Thyroid gland (tissue), 4 donors: ENCODE measurements around the gene BCL2. TPM values are rescaled to one million over a fixed set of nuclear protein-coding genes. Genes with fewer than 3 reads are reported as not detected.
A peak's percentile ranks its signal among the peaks of the same experiment; 100 is the strongest.

Experiments
- DNase-seq, 2 donors: peaks; one replicate each; pipeline ENCODE4 v3.0.0-alpha.2; 2019
- H3K27ac ChIP-seq, 3 donors: fragments of 200-600 bp; sonication (generic); 1 replicate in 2 of 3; 2 replicates in 1 of 3; pipeline ENCODE4 v1.5.1; 2016 to 2019; ENCODE audit warnings: mild to moderate bottlenecking in 1 of 3, moderate library complexity in 1 of 3
- H3K27me3 ChIP-seq: fragments of 200-600 bp; sonication (generic); one replicate; pipeline ENCODE4 v1.5.1; 2019
- H3K36me3 ChIP-seq, 2 donors: fragments of 200-600 bp; sonication (generic); one replicate each; pipeline ENCODE4 v1.5.1; 2016 to 2019
- H3K4me1 ChIP-seq, 2 donors: fragments of 200-600 bp; sonication (generic); one replicate each; pipeline ENCODE4 v1.5.1; 2017 to 2019
- H3K4me3 ChIP-seq, 3 donors: fragments of 200-600 bp; sonication (generic); replicated peaks in 1 of 3; 1 replicate in 2 of 3; 2 replicates in 1 of 3; pipeline ENCODE4 v1.5.1; 2016; ENCODE audit warnings: mild to moderate bottlenecking in 1 of 3
- H3K9me3 ChIP-seq: fragments of 200-600 bp; sonication (generic); one replicate; pipeline ENCODE4 v1.5.1; 2017
- CTCF ChIP-seq, 6 experiments: fragments of 200-600 bp in 3 of 6; fragments of 450-650 bp in 3 of 6; sonication (generic) in 3 of 6; IDR thresholded peaks; one replicate each; pipeline ENCODE4 v1.5.1; 2016 to 2019; ENCODE audit warnings: antibody characterized with exemption in 6 of 6, mild to moderate bottlenecking in 2 of 6, inconsistent platforms in 1 of 6, moderate library complexity in 1 of 6
- POLR2A ChIP-seq, 2 donors: fragments of 450-650 bp; IDR thresholded peaks; one replicate each; pipeline ENCODE4 v1.6.1; 2017; ENCODE audit warnings: antibody characterized with exemption in 2 of 2, mild to moderate bottlenecking in 2 of 2, moderate library complexity in 1 of 2
- WGBS, 2 donors: methylation state at CpG; one replicate each; pipeline ENCODE4 v1.1.5; 2017; 5-methylcytosine and 5-hydroxymethylcytosine counted together
- intact Hi-C: fragments of 100-400 bp; cut with DNase I; formaldehyde crosslinking; loops from one replicate; pipeline ENCODE4 v1.15.1; 2023
- total RNA-seq, 4 donors: library from RNA; depleted of rRNA; stranded (reverse); fragments of >200 nt; gene quantifications; one replicate each; pipeline ENCODE4 v1.2.3, GENCODE V29; 2016

Gene BCL2
- total RNA-seq, 4 donors from 2014 or later, result 108 to 163 (median 115) TPM

- TF ChIP-seq CTCF (IDR thresholded peaks at IDR 0.05) (no peak), POLR2A (IDR thresholded peaks at IDR 0.05) (no peak)
- Histone ChIP-seq H3K4me1 (peaks cover 0 to 21% of the 10 kb centered on the region in 2 donors), H3K4me3 (no peak overlapping the region), H3K9me3 (no peaks in the 10 kb centered on the region), H3K27me3 (no peaks in the 10 kb centered on the region), H3K36me3 (peaks cover 39 to 54% of the 10 kb centered on the region in 2 donors), H3K27ac (no peak overlapping the region)
- DNase-seq, result no peak
- 96 to 97% methylated on average over 7 of the region's 7 CpGs for WGBS, 2 donors
- intact Hi-C loops, result no loop called here
Observed at GRCh38 chr18:63348508-63349136, 29.1 kb upstream of the BCL2 start.

DNA sequence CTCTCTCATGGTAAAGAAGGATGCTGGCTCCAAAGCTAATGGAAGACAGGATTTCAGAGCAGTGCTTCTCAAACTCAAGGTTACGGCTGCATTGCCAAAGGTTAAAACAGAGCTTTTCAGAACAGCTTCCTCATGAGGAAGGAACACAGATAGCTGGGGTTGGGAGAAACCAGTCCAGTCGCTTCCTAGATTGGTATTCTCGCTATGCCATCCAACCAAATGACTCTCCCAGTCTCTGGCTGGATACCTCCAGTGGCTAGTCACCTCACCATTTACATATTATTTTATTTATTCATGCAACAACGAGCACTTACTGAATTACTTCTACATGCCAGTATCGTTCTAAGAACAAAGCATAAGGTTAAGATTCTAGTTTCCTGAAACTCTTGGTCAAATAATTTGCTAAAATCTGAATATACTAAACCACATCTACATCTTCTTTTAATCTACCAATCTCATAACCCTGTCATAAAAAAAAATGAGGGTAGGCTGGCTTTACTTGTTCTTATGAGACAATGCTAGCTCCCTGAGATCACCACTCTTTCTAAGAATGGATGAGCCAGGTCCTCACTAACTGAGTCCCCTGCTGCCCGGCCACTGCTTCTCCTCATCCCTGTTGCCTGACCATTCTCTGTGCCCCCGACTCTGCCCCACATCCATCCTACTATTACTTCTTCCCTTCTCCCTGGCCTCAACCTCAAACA, 27.1 kb upstream of the BCL2 start:
- H3K9me3 ChIP-seq, result no peaks in the 10 kb centered on the region
- no peak overlapping the region for H3K4me3 ChIP-seq
- TF ChIP-seq POLR2A (IDR thresholded peaks at IDR 0.05) (no peak), CTCF (IDR thresholded peaks at IDR 0.05) (no peak)
- H3K4me1 ChIP-seq, result peaks cover 0 to 21% of the 10 kb centered on the region in 2 donors
- peak overlapping the region in 1 of 3 donors; percentile 4 for H3K27ac ChIP-seq
- H3K27me3 ChIP-seq, result no peaks in the 10 kb centered on the region
- 96 to 97% methylated on average over 7 of the region's 7 CpGs for WGBS, 2 donors
- peaks cover 26 to 39% of the 10 kb centered on the region in 2 donors for H3K36me3 ChIP-seq
- no peak for DNase-seq
- intact Hi-C loops, result no loop called here

DNA sequence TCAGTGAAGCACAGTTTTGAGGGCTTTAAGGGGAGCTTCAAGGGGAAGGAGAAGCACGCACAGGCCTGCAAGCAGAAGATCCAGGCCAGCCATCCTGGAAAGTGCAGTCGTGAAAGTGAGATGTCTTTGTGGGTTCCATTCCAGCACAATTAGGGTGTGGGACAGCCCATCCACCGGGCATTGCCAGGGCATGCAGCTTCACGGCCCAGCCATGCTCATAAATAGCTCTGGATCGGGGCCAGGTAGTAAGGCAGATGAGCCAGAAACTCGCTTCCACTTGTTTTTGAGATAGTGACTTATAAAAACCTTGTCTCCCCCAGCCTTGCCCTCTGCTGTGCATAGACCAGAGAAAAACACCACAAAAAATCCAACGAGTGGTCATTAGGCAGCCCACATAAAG, 26.5 kb upstream of the BCL2 start:
- no peak for TF ChIP-seq POLR2A (IDR thresholded peaks at IDR 0.05)
- Histone ChIP-seq H3K27me3 (no peaks in the 10 kb centered on the region), H3K36me3 (peaks cover 20 to 33% of the 10 kb centered on the region in 2 donors), H3K9me3 (no peaks in the 10 kb centered on the region), H3K4me1 (peaks cover 0 to 21% of the 10 kb centered on the region in 2 donors), H3K27ac (peak overlapping the region in 1 of 3 donors; percentile 4), H3K4me3 (no peak overlapping the region)
- DNase-seq, result peak in 1 of 2 donors; percentile 17
- 57 to 67% methylated on average over 7 of the region's 7 CpGs for WGBS, 2 donors
- intact Hi-C loops, result no loop called here

GRCh38 chr18:63344918-63345317, 25.3 kb upstream of the BCL2 start:
- WGBS, 2 donors, result 30 to 37% methylated on average over 2 of the region's 2 CpGs
- peak; percentile 30 to 50 for DNase-seq
- Histone ChIP-seq H3K4me3 (no peak overlapping the region), H3K27ac (peak overlapping the region in 2 of 3 donors; percentile 20 to 36), H3K27me3 (no peaks in the 10 kb centered on the region), H3K36me3 (peaks cover 9 to 22% of the 10 kb centered on the region in 2 donors), H3K4me1 (peaks cover 0 to 21% of the 10 kb centered on the region in 2 donors), H3K9me3 (no peaks in the 10 kb centered on the region)
- no peak for TF ChIP-seq POLR2A (IDR thresholded peaks at IDR 0.05)
- no peak for TF ChIP-seq CTCF (IDR thresholded peaks at IDR 0.05)
- intact Hi-C loops, result no loop called here

- intact Hi-C loops, result no loop called here
- DNase-seq, result no peak
- WGBS, 2 donors, result 89 to 92% methylated on average over 5 of the region's 5 CpGs
- peak overlapping the region in 1 of 3 donors; percentile 36 for H3K27ac ChIP-seq
- peaks cover 4 to 16% of the 10 kb centered on the region in 2 donors for H3K36me3 ChIP-seq
- H3K27me3 ChIP-seq, result no peaks in the 10 kb centered on the region
- H3K4me3 ChIP-seq, result no peak overlapping the region
- H3K4me1 ChIP-seq, result peaks cover 0 to 21% of the 10 kb centered on the region in 2 donors
- no peaks in the 10 kb centered on the region for H3K9me3 ChIP-seq
- TF ChIP-seq POLR2A (IDR thresholded peaks at IDR 0.05), result no peak
- TF ChIP-seq CTCF (IDR thresholded peaks at IDR 0.05), result no peak
Observed at GRCh38 chr18:63344263-63344662, 24.7 kb upstream of the BCL2 start.
